Lower leg skin (tissue), 3 donors: Measurements from ENCODE around the gene PITPNM3.

Experiments
- POLR2A ChIP-seq, 2 donors: fragments of 450-650 bp; IDR thresholded peaks; one replicate each; pipeline ENCODE4 v1.6.1; 2016 to 2017; ENCODE audit warnings: antibody characterized with exemption in 2 of 2, mild to moderate bottlenecking in 1 of 2, moderate library complexity in 1 of 2
- TF ChIP-seq, protein P1 (sequence below), 3 donors: fragments of 450-650 bp; IDR thresholded peaks; one replicate each; pipeline ENCODE4 v1.5.1; 2016; ENCODE audit warnings: antibody characterized with exemption in 3 of 3, mild to moderate bottlenecking in 3 of 3, moderate library complexity in 2 of 3

DNA sequence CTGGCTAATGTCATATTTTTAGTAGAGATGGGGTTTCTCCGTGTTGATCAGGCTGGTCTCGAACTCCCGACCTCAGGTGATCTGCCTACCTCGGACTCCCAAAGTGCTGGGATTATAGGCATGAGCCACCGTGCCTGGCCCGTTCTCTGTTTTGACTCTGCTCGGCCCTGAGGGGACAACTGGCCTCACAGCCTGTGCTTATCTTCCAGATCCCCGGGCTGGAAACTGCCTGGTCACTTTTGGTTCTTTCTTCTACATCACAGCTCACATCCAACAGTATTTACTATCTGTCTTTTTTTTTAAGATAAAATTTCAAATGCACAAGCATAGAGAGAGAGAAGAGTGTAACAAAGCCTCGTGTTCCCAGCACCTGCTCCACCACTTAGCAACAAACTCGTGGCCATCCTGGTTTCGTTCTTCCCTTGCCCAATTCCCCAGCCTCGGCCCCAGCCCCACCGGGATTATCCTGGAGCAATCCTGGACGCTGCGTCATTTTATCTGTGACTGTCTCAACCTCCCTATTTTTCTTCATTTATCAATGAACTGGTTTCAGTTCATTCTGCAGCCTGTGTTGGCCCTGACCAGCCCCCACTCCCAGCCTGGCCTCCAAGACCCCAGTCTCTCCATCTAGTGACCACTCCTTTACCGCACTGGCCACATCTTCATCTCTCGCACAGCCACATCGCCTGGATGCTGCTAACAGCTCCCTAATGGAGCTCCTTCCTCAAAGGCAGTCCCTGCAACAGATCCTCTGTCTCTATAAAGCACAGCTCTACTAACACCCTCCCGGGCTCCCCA lies 91.0 kb downstream of the PITPNM3 start:
- TF ChIP-seq, protein P1, sequence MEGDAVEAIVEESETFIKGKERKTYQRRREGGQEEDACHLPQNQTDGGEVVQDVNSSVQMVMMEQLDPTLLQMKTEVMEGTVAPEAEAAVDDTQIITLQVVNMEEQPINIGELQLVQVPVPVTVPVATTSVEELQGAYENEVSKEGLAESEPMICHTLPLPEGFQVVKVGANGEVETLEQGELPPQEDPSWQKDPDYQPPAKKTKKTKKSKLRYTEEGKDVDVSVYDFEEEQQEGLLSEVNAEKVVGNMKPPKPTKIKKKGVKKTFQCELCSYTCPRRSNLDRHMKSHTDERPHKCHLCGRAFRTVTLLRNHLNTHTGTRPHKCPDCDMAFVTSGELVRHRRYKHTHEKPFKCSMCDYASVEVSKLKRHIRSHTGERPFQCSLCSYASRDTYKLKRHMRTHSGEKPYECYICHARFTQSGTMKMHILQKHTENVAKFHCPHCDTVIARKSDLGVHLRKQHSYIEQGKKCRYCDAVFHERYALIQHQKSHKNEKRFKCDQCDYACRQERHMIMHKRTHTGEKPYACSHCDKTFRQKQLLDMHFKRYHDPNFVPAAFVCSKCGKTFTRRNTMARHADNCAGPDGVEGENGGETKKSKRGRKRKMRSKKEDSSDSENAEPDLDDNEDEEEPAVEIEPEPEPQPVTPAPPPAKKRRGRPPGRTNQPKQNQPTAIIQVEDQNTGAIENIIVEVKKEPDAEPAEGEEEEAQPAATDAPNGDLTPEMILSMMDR (IDR thresholded peaks at IDR 0.05): no peak
- TF ChIP-seq POLR2A (IDR thresholded peaks at IDR 0.05): no peak
